Erythroblast (primary cell): ENCODE results near the gene RIPK4.

Experiments used
- GATA1 ChIP-seq: IDR thresholded peaks from 2 replicates; pipeline ENCODE4 v1.6.1; 2011; ENCODE audit warnings: low read depth, mild to moderate bottlenecking, control low read depth, low read length, moderate library complexity
- POLR2A ChIP-seq: IDR thresholded peaks from 2 replicates; pipeline ENCODE4 v1.6.1; 2011; ENCODE audit warnings: mild to moderate bottlenecking, low read length

DNA sequence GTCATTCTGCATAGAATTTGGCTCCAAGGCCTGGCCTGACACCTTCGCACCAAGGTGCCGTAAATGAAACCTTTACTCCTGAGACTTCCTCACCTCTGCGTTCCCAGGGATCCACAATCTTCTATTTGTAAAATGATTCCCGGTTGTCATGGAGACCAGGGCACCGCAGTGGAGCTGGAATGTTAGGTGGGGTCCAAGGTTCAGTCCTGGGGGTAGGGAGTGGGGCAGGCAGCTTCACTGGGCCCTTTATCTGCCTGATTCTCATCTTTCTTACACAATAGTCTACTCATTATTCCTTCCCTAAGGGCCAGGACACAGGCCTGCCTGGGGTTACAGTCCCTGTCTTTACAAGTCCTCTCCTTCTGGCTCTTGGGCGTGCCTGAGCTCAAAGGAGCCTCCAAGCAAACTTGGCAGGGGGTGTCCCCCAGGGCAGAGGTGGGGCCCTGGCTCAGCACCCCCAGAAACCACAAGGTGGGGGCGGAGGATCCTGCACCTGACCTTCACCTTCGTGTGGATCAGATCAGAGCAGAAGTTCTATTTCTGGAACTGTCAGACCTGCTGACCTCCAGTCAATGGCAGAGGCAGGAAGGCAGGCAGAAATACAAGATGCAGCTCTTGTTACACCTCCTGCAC is 51.1 kb downstream of the RIPK4 start:
- no peak for TF ChIP-seq POLR2A
- TF ChIP-seq GATA1, result no peak
